IMR-90 (cell line): ENCODE measurements around the gene RAB31.

Experiments
- FOS ChIP-seq: fragments of 150-350 bp; IDR thresholded peaks from 2 replicates; pipeline ENCODE4 v1.6.1; 2016; ENCODE audit warnings: low read depth, low read length
- MAFK ChIP-seq: IDR thresholded peaks from 2 replicates; pipeline ENCODE4 v1.6.1; 2012; ENCODE audit warnings: low read depth, low read length, improper control_type of control experiment
- MXI1 ChIP-seq: IDR thresholded peaks from 2 replicates; pipeline ENCODE4 v1.6.1; 2012; ENCODE audit warnings: low read depth, mild to moderate bottlenecking, low read length, moderate library complexity, borderline replicate concordance
- POLR2A ChIP-seq: IDR thresholded peaks from 2 replicates; pipeline ENCODE4 v1.6.1; 2012; ENCODE audit warnings: mild to moderate bottlenecking, low read depth, low read length

GRCh38 chr18:9861157-9861556 lies 153.1 kb downstream of the RAB31 start:
- no peak for TF ChIP-seq MAFK
- no peak for TF ChIP-seq POLR2A
- no peak for TF ChIP-seq FOS
- TF ChIP-seq MXI1, result no peak
